ENCODE data around the gene NRROS.
A peak's percentile ranks its signal among the peaks of the same experiment; 100 is the strongest.
"Not testable (repeated sequence)": the region's sequence is repeated elsewhere in the genome, so short reads cannot be mapped to it uniquely, and the experiment has no call there.

Gene NRROS

DNA sequence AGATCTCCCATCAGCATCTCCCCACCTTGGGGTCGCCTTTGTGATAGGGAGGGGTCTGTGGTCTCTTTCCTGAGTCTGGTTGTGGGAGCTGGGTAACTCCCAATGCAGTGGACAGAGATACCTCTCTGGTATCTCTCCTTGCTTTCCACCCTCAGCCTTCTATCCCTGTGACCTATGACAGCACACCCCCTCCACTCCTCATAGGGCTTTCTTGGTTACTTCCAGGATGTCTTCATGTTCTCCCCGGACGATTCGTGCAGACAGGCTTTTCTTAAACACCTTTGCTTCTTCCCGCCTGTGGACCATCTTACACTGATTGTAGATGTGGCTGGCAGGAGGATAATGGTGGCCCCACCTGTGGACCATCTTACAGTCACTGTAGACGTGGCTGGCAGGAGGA is 14.2 kb upstream of the NRROS start:
- DNase-seq: no peak

DNA sequence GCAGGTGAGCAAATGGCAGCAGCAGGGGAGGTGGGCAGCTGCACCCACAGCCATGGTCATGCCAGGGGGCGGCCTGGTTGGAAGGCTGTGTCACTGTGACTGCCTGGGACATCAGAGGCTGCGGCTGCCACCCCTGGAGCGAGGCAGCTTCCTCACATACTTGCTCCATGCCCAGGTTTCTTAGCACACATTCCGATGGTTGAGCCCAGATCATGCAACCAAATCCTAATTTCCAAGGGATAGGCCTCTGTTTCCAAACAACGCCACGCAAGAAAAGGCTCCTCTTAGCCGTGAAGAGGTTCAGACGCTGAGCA is 11.6 kb upstream of the NRROS start:
- no peak for DNase-seq

DNA sequence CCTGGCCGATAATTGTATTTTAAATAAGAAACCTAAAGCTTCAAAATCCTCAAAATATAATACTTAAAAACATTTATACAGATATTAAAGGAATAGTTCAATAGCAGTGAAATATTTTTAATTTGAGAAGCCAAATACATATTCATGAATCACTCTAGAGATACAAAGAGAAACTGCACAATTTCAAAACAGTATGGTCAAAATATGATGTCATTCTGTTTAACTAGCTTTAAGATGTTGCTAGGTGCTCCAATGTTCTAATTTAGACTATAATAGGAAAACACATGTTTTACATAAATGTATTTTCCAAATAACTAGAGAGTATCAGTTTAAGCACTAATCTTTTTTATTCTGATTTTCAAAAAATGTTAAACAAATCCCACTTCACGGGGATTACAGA is 10.3 kb upstream of the NRROS start:
- no peak for DNase-seq

DNA sequence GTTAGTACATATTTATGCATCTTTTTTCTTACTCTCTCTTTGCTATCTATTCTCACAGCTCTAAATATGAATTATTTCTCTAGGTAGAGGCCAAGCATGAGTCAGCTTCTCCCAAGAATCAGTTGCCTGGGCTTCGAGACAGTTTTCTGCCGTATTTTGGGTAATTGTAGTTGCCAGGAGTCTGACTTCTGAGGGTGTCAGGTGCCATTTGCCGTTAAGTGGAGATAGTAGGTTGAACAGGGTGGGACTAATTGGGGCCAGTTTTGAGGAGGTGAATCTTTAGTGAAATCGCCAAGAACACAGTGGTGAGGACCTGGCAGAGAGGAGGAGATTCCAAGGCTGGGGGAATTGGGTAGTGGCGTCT is 7.8 kb upstream of the NRROS start:
- no peak for DNase-seq

DNA sequence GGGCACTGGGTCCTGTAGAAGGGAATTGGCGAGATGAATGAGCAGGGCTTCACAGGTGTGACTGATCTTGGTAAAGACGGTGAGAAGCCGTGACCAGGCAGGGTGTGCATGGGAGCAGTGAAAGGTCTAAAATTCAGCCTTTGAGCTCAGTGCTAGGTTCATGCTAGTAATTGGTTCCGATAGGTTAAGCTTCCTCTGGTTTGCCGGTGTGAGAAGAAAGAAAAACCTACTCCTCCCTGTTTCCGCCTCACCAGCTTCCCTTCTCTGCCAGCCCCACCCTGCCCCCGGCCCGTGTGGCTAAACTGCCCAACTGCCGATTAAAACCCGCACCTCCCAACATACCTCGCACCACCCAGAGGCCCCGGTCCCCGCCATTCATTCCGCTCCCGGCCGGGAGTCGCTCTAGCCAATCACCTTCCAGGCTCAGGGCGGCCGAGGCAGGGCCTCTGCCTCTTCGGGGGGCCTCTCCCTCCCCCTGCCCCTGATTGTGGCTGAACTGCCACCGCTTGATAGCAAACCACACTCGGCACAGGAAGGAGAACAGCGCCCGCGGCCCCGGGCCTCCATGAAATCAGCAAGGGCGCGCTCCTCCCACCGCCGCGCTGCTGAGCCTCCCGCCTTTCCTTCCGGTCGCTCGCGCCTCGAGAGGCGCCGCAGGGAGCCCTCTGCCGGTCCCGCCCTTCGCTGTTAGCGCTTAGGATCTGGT is 7.3 kb upstream of the NRROS start:
- DNase-seq: peak; percentile 87

- no peak for DNase-seq
These were observed 5.8 kb upstream of the NRROS start for GRCh38 chr3:196633555-196634151.

GRCh38 chr3:196634224-196634623 is 5.3 kb upstream of the NRROS start:
- no peak for DNase-seq

GRCh38 chr3:196634829-196635228 is 4.7 kb upstream of the NRROS start:
- no peak for DNase-seq

DNA sequence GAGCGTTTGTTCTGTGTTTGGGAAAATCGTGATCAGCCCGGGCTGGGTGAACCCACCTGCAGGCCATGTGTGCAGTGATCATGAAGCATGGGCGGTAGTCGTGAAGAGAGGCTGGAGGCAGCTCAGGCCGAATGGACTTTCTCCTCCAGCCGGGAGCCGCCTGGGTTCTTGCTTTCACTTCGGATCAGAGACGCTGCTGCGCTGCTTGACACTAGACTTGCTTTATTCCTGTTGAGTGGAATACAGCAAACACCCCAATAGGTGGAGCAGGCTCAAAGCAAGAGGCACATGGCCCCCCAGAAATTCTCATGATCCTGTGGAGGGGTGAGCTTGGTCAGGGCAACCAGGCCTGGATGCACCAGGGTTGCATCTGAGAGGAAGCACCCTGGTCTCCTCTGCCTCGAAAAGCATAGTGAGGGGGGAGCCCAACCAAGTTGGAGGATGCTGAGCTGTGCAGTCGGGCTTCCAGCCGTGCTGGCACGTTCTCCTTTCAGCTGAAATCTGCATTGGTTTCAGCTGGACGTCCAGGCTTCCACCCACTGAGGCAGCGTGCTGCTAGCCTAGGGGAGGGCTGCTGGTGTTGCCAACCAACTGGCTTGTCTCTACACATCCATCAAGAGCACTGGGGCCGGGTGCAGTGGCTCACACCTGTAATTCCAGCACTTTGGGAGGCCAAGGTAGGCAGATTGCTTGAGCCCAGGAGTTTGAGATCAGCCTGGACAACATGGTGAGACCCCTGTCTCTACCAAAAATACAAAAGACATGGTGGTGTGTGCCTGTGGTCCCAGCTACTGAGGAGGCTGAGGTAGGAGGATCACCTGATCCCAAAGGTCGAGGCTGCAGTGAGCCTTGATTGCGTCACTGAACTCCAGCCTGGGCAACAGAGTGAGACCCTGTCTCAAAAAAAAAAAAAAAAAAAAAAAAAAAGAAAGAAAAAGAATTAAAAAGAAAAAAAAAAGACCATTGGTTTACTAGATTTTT is 2.8 kb upstream of the NRROS start:
- no peak for DNase-seq

DNA sequence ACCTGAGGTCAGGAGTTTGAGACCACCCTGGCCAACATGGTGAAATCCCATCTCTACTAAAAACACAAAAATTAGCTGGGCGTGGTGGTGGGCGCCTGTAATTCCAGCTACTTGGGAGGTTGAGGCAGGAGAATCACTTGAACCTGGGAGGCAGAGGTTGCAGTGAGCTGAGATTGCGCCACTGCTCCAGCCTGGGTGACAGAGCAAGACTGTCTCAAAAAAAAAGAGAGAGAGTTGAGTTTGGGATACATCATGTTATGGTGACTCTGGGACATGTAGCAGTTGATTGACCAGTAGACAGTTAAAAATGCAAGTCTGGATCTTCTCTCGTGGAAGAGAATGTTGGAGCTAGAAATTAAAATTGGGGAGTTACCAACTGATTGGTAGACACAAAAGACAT is 1.6 kb upstream of the NRROS start:
- not testable (repeated sequence) for DNase-seq

- no peak for DNase-seq
These were observed 522 bp upstream of the NRROS start for GRCh38 chr3:196638861-196639482.

- DNase-seq: peak; percentile 11
These were observed 964 bp downstream of the NRROS start for GRCh38 chr3:196640297-196641018.

- DNase-seq: peak; percentile 65
These were observed 2.0 kb downstream of the NRROS start for GRCh38 chr3:196641333-196642054.

- no peak for DNase-seq
These were observed 2.9 kb downstream of the NRROS start for GRCh38 chr3:196642434-196642833.

DNA sequence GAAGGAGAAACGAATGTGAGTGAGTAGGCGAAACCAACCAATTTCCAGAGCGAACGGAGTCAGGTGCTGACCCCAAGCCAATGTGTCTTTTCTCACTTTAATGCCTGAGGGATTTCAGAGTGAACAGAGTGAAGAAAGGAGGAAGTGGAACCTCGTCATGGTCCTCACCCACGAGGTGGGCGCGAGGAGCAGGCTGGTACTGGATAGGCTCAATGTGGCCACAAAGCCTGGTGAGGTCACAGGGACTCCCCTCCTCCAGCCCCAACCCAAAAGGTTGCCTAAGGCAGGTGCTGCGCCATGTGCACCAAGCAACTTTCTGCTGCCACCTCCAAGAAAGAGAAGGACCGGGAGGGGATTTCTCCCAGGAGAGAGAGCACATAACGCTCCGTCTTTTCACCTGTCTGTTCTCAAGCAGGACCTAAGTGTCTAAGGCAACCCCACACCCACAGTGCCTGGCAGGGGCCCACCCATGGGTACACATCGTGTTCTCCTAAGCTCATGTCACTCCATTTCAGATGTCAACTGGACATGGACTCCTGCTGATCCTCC is 3.8 kb downstream of the NRROS start:
- peak; percentile 62 for DNase-seq

GRCh38 chr3:196643761-196644160 is 4.3 kb downstream of the NRROS start:
- no peak for DNase-seq

DNA sequence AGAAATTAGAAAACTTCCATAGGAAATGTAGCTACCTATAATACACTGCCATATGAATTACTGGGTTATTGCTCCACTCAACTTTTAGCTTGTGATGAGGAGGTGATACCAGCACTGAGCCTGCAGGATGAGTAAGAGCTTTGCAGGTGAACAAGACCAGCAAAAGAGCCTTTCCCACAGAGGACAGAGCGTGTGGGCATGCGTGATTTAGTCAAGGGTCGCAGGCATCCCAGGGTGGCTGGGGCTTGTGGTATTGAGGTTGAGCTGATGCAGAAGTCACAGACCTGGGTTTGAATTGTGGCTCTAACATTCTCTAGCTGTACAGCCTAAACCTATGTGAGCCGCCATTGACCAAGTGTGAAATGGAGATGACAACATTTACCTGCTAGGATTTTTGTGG is 5.6 kb downstream of the NRROS start:
- peak; percentile 48 for DNase-seq

GRCh38 chr3:196645897-196646665 is 6.6 kb downstream of the NRROS start:
- DNase-seq: no peak

GRCh38 chr3:196646666-196647216 is 7.2 kb downstream of the NRROS start:
- DNase-seq: no peak

- no peak for DNase-seq
These were observed 11.3 kb downstream of the NRROS start for GRCh38 chr3:196650740-196651311.
